ENCODE results near the gene VPREB1. TPM values are rescaled to one million over a fixed set of nuclear protein-coding genes. Genes with fewer than 3 reads are reported as not detected.
"Not testable (repeated sequence)": the region's sequence is repeated elsewhere in the genome, so short reads cannot be mapped to it uniquely, and the experiment has no call there.

The VPREB1 gene
- total RNA-seq, 1 donor from 2014 or later: not detected

GRCh38 chr22:22246706-22247105, 2.1 kb downstream of the VPREB1 start:
- DNase-seq: no peak

- no peak for DNase-seq
Observed at GRCh38 chr22:22248878-22249277, 4.3 kb downstream of the VPREB1 start.

GRCh38 chr22:22250651-22251050, 6.1 kb downstream of the VPREB1 start:
- DNase-seq: not testable (repeated sequence)

- DNase-seq: not testable (repeated sequence)
Observed at GRCh38 chr22:22256133-22256532, 11.5 kb downstream of the VPREB1 start.

GRCh38 chr22:22258597-22259415, 14.2 kb downstream of the VPREB1 start:
- DNase-seq: not testable (repeated sequence)

GRCh38 chr22:22260169-22260568, 15.6 kb downstream of the VPREB1 start:
- DNase-seq: not testable (repeated sequence)

- DNase-seq: not testable (repeated sequence)
Observed at GRCh38 chr22:22260586-22260985, 16.0 kb downstream of the VPREB1 start.

- DNase-seq: not testable (repeated sequence)
Observed at GRCh38 chr22:22262332-22263074, 17.9 kb downstream of the VPREB1 start.

- not testable (repeated sequence) for DNase-seq
Observed at GRCh38 chr22:22263823-22264222, 19.2 kb downstream of the VPREB1 start.

- DNase-seq: not testable (repeated sequence)
Observed at GRCh38 chr22:22270036-22270676, 25.6 kb downstream of the VPREB1 start.

- not testable (repeated sequence) for DNase-seq
Observed at GRCh38 chr22:22277423-22277822, 32.8 kb downstream of the VPREB1 start.

GRCh38 chr22:22284962-22285756, 40.6 kb downstream of the VPREB1 start:
- DNase-seq: not testable (repeated sequence)

- DNase-seq: not testable (repeated sequence)
Observed at GRCh38 chr22:22286390-22287105, 42.0 kb downstream of the VPREB1 start.

GRCh38 chr22:22287106-22287626, 42.6 kb downstream of the VPREB1 start:
- not testable (repeated sequence) for DNase-seq

- DNase-seq: not testable (repeated sequence)
Observed at GRCh38 chr22:22289666-22290065, 45.1 kb downstream of the VPREB1 start.

- not testable (repeated sequence) for DNase-seq
Observed at GRCh38 chr22:22291129-22291806, 46.7 kb downstream of the VPREB1 start.

- DNase-seq: not testable (repeated sequence)
Observed at GRCh38 chr22:22292656-22293055, 48.1 kb downstream of the VPREB1 start.

- not testable (repeated sequence) for DNase-seq
Observed at GRCh38 chr22:22293436-22293835, 48.9 kb downstream of the VPREB1 start.

GRCh38 chr22:22294641-22295040, 50.1 kb downstream of the VPREB1 start:
- DNase-seq: not testable (repeated sequence)

Measured in dermis blood vessel endothelial cell (primary cell).